ENCODE measurements around the gene SRRM2.

SRRM2 gene

GRCh38 chr16:2803545-2804195, 51.2 kb downstream of the SRRM2 start:
- no peak for DNase-seq

- no peak for DNase-seq
These were observed 52.3 kb downstream of the SRRM2 start for GRCh38 chr16:2804728-2805127.

GRCh38 chr16:2806286-2806685, 53.8 kb downstream of the SRRM2 start:
- DNase-seq = no peak

GRCh38 chr16:2808181-2808580, 55.7 kb downstream of the SRRM2 start:
- no peak for DNase-seq

- DNase-seq = no peak
These were observed 56.8 kb downstream of the SRRM2 start for GRCh38 chr16:2809149-2809760.

- no peak for DNase-seq
These were observed 58.2 kb downstream of the SRRM2 start for GRCh38 chr16:2810651-2811050.

- no peak for DNase-seq
These were observed 59.4 kb downstream of the SRRM2 start for GRCh38 chr16:2811703-2812471.

GRCh38 chr16:2813771-2814221, 61.4 kb downstream of the SRRM2 start:
- no peak for DNase-seq

GRCh38 chr16:2814551-2815298, 62.3 kb downstream of the SRRM2 start:
- DNase-seq = no peak

GRCh38 chr16:2815299-2815771, 62.9 kb downstream of the SRRM2 start:
- no peak for DNase-seq

- DNase-seq = no peak
These were observed 64.4 kb downstream of the SRRM2 start, which contains the start of gene PRSS21 for GRCh38 chr16:2816751-2817339. Gene PRSS21 (plus strand): TSS chr16:2817237. CDS start chr16:2817269, 32 bp downstream.

GRCh38 chr16:2817340-2818271, 65.2 kb downstream of the SRRM2 start:
- no peak for DNase-seq

GRCh38 chr16:2818272-2818876, 65.9 kb downstream of the SRRM2 start:
- no peak for DNase-seq

- DNase-seq = no peak
These were observed 66.9 kb downstream of the SRRM2 start for GRCh38 chr16:2819179-2819938.

- DNase-seq = no peak
These were observed 67.7 kb downstream of the SRRM2 start for GRCh38 chr16:2819939-2820835.

Measured in hippocampal formation (tissue), 2 donors.